Breast epithelium (tissue), 4 donors: ENCODE results near the gene MB21D2. TPM values are rescaled to one million over a fixed set of nuclear protein-coding genes. Genes with fewer than 3 reads are reported as not detected.

Experiments used
- DNase-seq, 2 donors: peaks; one replicate each; pipeline ENCODE4 v3.0.0-alpha.2; 2019; ENCODE audit warnings: low spot score in 2 of 2
- H3K27ac ChIP-seq, 2 donors: fragments of 200-600 bp; sonication (generic) in 1 of 2; one replicate each; pipeline ENCODE4 v1.5.1; 2016 to 2019; ENCODE audit warnings: mild to moderate bottlenecking in 1 of 2
- H3K27me3 ChIP-seq, 2 donors: fragments of 200-600 bp; sonication (generic) in 1 of 2; one replicate each; pipeline versions ENCODE4 v1.5.1 to v1.6.0; 2017 to 2019; ENCODE audit warnings: control low read depth in 1 of 2, mild to moderate bottlenecking in 1 of 2
- H3K36me3 ChIP-seq: fragments of 200-600 bp; one replicate; pipeline ENCODE4 v1.5.1; 2019
- H3K4me1 ChIP-seq, 2 donors: fragments of 200-600 bp; sonication (generic); one replicate each; pipeline ENCODE4 v1.5.1; 2016 to 2019; ENCODE audit warnings: control low read depth in 1 of 2
- H3K4me3 ChIP-seq, 3 donors: fragments of 200-600 bp; sonication (generic); 1 replicate in 2 of 3; 2 replicates in 1 of 3; pipeline ENCODE4 v1.5.1; 2016 to 2019; ENCODE audit warnings: mild to moderate bottlenecking in 3 of 3, moderate library complexity in 2 of 3
- H3K9me3 ChIP-seq, 2 donors: fragments of 200-600 bp; sonication (generic) in 1 of 2; one replicate each; pipeline ENCODE4 v1.5.1; 2016 to 2019; ENCODE audit warnings: control low read depth in 1 of 2
- CTCF ChIP-seq, 3 donors: fragments of 450-650 bp; IDR thresholded peaks; one replicate each; pipeline ENCODE4 v1.5.1; 2016 to 2017; ENCODE audit warnings: antibody characterized with exemption in 3 of 3, mild to moderate bottlenecking in 3 of 3, moderate library complexity in 3 of 3
- POLR2A ChIP-seq: fragments of 450-650 bp; IDR thresholded peaks from one replicate; pipeline ENCODE4 v1.6.1; 2016; ENCODE audit warnings: antibody characterized with exemption, mild to moderate bottlenecking, moderate library complexity
- POLR2AphosphoS5 ChIP-seq, 3 donors: sonication (generic); formaldehyde crosslinking; IDR thresholded peaks; one replicate each; pipeline ENCODE4 v1.6.1; 2017; ENCODE audit warnings: antibody characterized with exemption in 3 of 3
- intact Hi-C: fragments of 100-400 bp; cut with DNase I; formaldehyde crosslinking; loops from one replicate; pipeline ENCODE4 v1.15.1; 2023; ENCODE audit warnings: low total_unique reads
- total RNA-seq, 3 donors: library from RNA; depleted of rRNA; stranded (reverse); fragments of >200 nt; gene quantifications; one replicate each; pipeline ENCODE4 v1.1.0, GENCODE V29; 2016

MB21D2 gene
- total RNA-seq, 3 donors from 2014 or later = 4.0 to 11.9 (median 6.2) TPM

GRCh38 chr3:192843119-192843518 is 74.5 kb downstream of the MB21D2 start:
- no peak for DNase-seq
- TF ChIP-seq CTCF (IDR thresholded peaks at IDR 0.05) = no peak
- TF ChIP-seq POLR2AphosphoS5 (IDR thresholded peaks at IDR 0.05) = no peak
- TF ChIP-seq POLR2A = no peak
- Histone ChIP-seq H3K4me1 (no peaks in the 10 kb centered on the region), H3K27ac (no peak overlapping the region), H3K9me3 (no peaks in the 10 kb centered on the region), H3K36me3 (no peaks in the 10 kb centered on the region), H3K27me3 (no peaks in the 10 kb centered on the region), H3K4me3 (no peak overlapping the region)
- intact Hi-C loops = loop anchor here (5.0 kb wide), 1 partner anchor 1354 kb away; no protein-coding TSS in a partner anchor

GRCh38 chr3:192842711-192843110 is 74.9 kb downstream of the MB21D2 start:
- Histone ChIP-seq H3K4me1 (no peaks in the 10 kb centered on the region), H3K9me3 (no peaks in the 10 kb centered on the region), H3K36me3 (no peaks in the 10 kb centered on the region), H3K27me3 (no peaks in the 10 kb centered on the region), H3K4me3 (no peak overlapping the region), H3K27ac (no peak overlapping the region)
- intact Hi-C loops = loop anchor here (5.0 kb wide), 1 partner anchor 1355 kb away; no protein-coding TSS in a partner anchor
- DNase-seq = no peak
- TF ChIP-seq POLR2AphosphoS5 (IDR thresholded peaks at IDR 0.05) (no peak), POLR2A (no peak), CTCF (IDR thresholded peaks at IDR 0.05) (no peak)

GRCh38 chr3:192842138-192842537 is 75.5 kb downstream of the MB21D2 start:
- Histone ChIP-seq H3K27me3 (no peaks in the 10 kb centered on the region), H3K4me1 (no peaks in the 10 kb centered on the region), H3K9me3 (no peaks in the 10 kb centered on the region), H3K27ac (no peak overlapping the region), H3K36me3 (no peaks in the 10 kb centered on the region), H3K4me3 (no peak overlapping the region)
- intact Hi-C loops = loop anchor here (5.0 kb wide), 1 partner anchor 1355 kb away; no protein-coding TSS in a partner anchor
- no peak for TF ChIP-seq POLR2AphosphoS5 (IDR thresholded peaks at IDR 0.05)
- DNase-seq = no peak

- Histone ChIP-seq H3K4me3 (no peak overlapping the region), H3K9me3 (no peaks in the 10 kb centered on the region)
- DNase-seq = no peak
Observed at GRCh38 chr3:192841428-192841827, 76.2 kb downstream of the MB21D2 start.

GRCh38 chr3:192840143-192840836 is 77.4 kb downstream of the MB21D2 start:
- Histone ChIP-seq H3K4me3 (no peak overlapping the region), H3K36me3 (no peaks in the 10 kb centered on the region), H3K4me1 (no peaks in the 10 kb centered on the region), H3K27me3 (no peaks in the 10 kb centered on the region), H3K27ac (no peak overlapping the region), H3K9me3 (no peaks in the 10 kb centered on the region)
- DNase-seq = no peak
- TF ChIP-seq CTCF (IDR thresholded peaks at IDR 0.05) (no peak), POLR2AphosphoS5 (IDR thresholded peaks at IDR 0.05) (no peak), POLR2A (no peak)
- intact Hi-C loops = loop anchor here (5.0 kb wide), 1 partner anchor 1357 kb away; no protein-coding TSS in a partner anchor

More at GRCh38 chr3:192841428-192841827, 76.2 kb downstream of the MB21D2 start:
- TF ChIP-seq CTCF (IDR thresholded peaks at IDR 0.05) (no peak), POLR2A (no peak), POLR2AphosphoS5 (IDR thresholded peaks at IDR 0.05) (no peak)
- H3K4me1 ChIP-seq = no peaks in the 10 kb centered on the region
- no peaks in the 10 kb centered on the region for H3K27me3 ChIP-seq
- no peak overlapping the region for H3K27ac ChIP-seq
- intact Hi-C loops = loop anchor here (5.0 kb wide), 1 partner anchor 1356 kb away; no protein-coding TSS in a partner anchor
- H3K36me3 ChIP-seq = no peaks in the 10 kb centered on the region
